Measurements from ENCODE around the gene CCDC88A. TPM values are rescaled to one million over a fixed set of nuclear protein-coding genes. Genes with fewer than 3 reads are reported as not detected.
"Not testable (repeated sequence)": the region's sequence is repeated elsewhere in the genome, so short reads cannot be mapped to it uniquely, and the experiment has no call there.

CCDC88A gene
- total and polyA plus RNA-seq, 8 donors: 73.4 to 107 (median 101) TPM

DNA sequence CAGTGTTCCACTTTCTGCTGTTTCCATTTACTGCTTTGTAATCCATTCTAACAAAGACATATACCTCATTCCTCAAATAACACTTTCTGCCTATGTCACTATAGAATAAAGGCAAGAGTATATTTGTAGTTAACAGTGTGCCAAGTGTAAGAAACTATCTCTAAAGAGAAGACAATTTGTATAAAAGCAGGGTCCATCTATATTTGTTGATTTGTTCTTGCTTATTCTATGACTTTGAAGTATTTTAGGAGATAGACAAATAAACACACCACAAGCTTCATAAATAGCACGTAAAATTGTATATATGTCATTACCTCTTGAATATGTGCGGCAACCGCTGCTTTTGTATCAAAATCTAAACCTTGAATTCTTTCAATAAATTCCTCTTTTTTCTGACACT, 56.0 kb downstream of the CCDC88A start:
- peaks cover 0 to 19% of the 10 kb centered on the region in 2 donors for H3K4me1 ChIP-seq
- H3K4me3 ChIP-seq: no peak overlapping the region
- no peak for TF ChIP-seq CTCF (IDR thresholded peaks at IDR 0.05)
- H3K27ac ChIP-seq: no peak overlapping the region
- H3K9me3 ChIP-seq: no peaks in the 10 kb centered on the region
- no peaks in the 10 kb centered on the region for H3K36me3 ChIP-seq
- intact Hi-C loops (cut with DNase I): no loop called here
- no peak for DNase-seq
- no peaks in the 10 kb centered on the region for H3K27me3 ChIP-seq
- ATAC-seq: no peak

DNA sequence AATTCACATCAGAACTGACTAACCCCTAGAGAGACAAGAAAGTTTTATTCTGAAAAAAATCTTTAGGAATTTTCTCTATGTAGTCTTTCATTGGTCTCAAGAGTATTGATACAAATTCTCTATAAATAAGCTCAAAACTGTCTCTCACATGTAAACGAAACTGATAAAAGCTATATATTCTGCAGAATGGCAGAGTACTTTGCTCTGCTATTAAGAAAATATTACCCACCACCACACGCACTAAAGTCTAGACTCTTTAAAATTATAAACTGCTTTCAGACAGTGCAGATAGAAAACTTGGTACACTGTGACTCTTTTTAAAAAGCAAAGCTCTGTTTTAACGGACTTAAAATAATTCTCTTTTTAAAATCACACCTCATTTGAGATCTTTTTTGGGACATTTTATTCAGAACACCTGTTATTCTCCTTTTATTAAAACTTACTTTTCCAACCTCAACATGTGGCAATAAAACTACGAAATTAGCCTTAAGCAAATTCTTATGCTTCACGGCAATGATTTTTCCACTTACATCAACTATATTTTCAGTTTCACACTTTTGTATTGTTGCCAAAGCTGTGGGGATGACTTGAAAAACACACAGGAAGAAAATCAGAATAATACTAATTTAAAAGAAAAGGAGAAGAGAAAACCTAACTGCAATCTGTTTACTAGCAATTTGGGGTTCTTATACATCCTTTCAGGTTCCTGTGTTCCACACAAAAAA, 58.0 kb downstream of the CCDC88A start:
- no peak for TF ChIP-seq CTCF (IDR thresholded peaks at IDR 0.05)
- no peaks in the 10 kb centered on the region for H3K36me3 ChIP-seq
- H3K4me3 ChIP-seq: no peak overlapping the region
- H3K9me3 ChIP-seq: no peaks in the 10 kb centered on the region
- intact Hi-C loops (cut with DNase I): no loop called here
- no peak for DNase-seq
- peaks cover 0 to 19% of the 10 kb centered on the region in 2 donors for H3K4me1 ChIP-seq
- no peak overlapping the region for H3K27ac ChIP-seq
- no peak for ATAC-seq
- H3K27me3 ChIP-seq: no peaks in the 10 kb centered on the region

DNA sequence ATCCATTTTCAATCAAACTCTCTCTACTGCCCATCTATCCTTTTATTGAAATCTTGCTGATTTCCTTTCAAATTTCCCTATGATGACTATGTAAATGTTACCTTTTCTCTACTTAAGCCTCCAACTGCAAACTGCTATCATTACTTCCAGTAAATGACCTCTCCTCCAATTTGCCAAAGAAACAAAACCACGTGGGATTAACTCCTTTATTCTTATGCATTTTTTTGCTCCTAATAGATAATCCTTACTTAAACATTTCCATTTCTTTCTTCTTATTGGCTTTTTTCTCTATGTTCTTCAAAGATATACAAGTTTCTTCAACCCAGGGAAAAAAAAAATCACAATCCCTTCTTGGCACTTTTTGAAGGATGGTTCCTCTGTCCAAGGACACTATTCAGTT, 61.2 kb downstream of the CCDC88A start:
- no peak for ATAC-seq
- Histone ChIP-seq H3K9me3 (no peaks in the 10 kb centered on the region), H3K27me3 (no peaks in the 10 kb centered on the region)

DNA sequence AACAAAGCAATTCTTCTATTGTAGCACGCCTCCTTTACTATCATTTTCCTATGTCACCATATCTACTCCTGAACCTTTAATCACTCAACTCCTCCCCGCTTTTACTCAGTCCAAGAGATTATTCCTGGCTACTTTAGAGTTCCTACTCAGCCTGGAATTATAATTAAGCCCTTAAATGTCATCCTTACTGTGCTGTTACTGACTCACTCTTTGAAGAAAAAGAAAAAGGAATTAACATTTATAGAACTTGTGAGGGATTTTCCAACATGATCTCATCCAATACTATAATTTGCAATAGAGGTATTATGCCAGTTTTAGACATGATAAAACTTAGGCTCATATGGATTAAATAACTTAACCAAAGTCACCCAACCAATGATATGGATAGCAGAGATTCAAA, 61.7 kb downstream of the CCDC88A start:
- intact Hi-C loops (cut with DNase I): no loop called here
- Histone ChIP-seq H3K27ac (no peak overlapping the region), H3K27me3 (no peaks in the 10 kb centered on the region), H3K4me3 (no peak overlapping the region), H3K4me1 (no peaks in the 10 kb centered on the region), H3K9me3 (no peaks in the 10 kb centered on the region), H3K36me3 (peaks cover 0 to 15% of the 10 kb centered on the region in 2 donors)
- TF ChIP-seq CTCF (IDR thresholded peaks at IDR 0.05): no peak
- DNase-seq: no peak
- no peak for ATAC-seq

More for the DNA sequence above, 61.2 kb downstream of the CCDC88A start:
- DNase-seq: no peak
- intact Hi-C loops (cut with DNase I): no loop called here
- no peaks in the 10 kb centered on the region for H3K4me1 ChIP-seq
- no peak for TF ChIP-seq CTCF (IDR thresholded peaks at IDR 0.05)
- no peak overlapping the region for H3K27ac ChIP-seq
- peaks cover 0 to 15% of the 10 kb centered on the region in 2 donors for H3K36me3 ChIP-seq
- H3K4me3 ChIP-seq: no peak overlapping the region

- no peaks in the 10 kb centered on the region for H3K4me1 ChIP-seq
- no peak overlapping the region for H3K4me3 ChIP-seq
- intact Hi-C loops (cut with DNase I): no loop called here
- no peak for TF ChIP-seq CTCF (IDR thresholded peaks at IDR 0.05)
- H3K36me3 ChIP-seq: peaks cover 0 to 16% of the 10 kb centered on the region in 2 donors
- no peak for DNase-seq
- no peak overlapping the region for H3K27ac ChIP-seq
- no peaks in the 10 kb centered on the region for H3K9me3 ChIP-seq
- H3K27me3 ChIP-seq: no peaks in the 10 kb centered on the region
- no peak for ATAC-seq
Observed at GRCh38 chr2:55357164-55357563, 62.5 kb downstream of the CCDC88A start.

- H3K27ac ChIP-seq; H3K4me1 ChIP-seq; DNase-seq; ATAC-seq; H3K27me3 ChIP-seq; H3K9me3 ChIP-seq; H3K4me3 ChIP-seq; intact Hi-C loops (cut with DNase I): not testable (repeated sequence)
- H3K36me3 ChIP-seq: peaks cover 0 to 27% of the 10 kb centered on the region in 2 donors
Observed at GRCh38 chr2:55356136-55356535, 63.5 kb downstream of the CCDC88A start.
